Hepatocyte (in vitro differentiated cells): ENCODE results near the gene SLC20A1. TPM values are rescaled to one million over a fixed set of nuclear protein-coding genes. Genes with fewer than 3 reads are reported as not detected.
A peak's percentile ranks its signal among the peaks of the same experiment; 100 is the strongest.

Experiments
- DNase-seq: peaks from one replicate; pipeline ENCODE4 v3.0.0-alpha.2; 2016; ENCODE audit warnings: low spot score
- H2AFZ ChIP-seq: fragments of 200-600 bp; sonication (generic); 2 replicates; pipeline ENCODE4 v1.6.0; 2016; ENCODE audit warnings: antibody characterized with exemption, mild to moderate bottlenecking
- H3K27ac ChIP-seq: fragments of 200-600 bp; sonication (generic); 2 replicates; pipeline ENCODE4 v1.5.1; 2016; ENCODE audit warnings: mild to moderate bottlenecking
- H3K27me3 ChIP-seq: fragments of 200-600 bp; sonication (generic); 2 replicates; pipeline ENCODE4 v1.6.1; 2016
- H3K36me3 ChIP-seq: fragments of 200-600 bp; sonication (generic); replicated peaks from 2 replicates; pipeline ENCODE4 v1.5.1; 2016; ENCODE audit warnings: low read depth; ENCODE audit not compliant: insufficient read depth
- H3K4me1 ChIP-seq: fragments of 200-600 bp; sonication (generic); 2 replicates; pipeline ENCODE4 v1.5.1; 2016; ENCODE audit warnings: mild to moderate bottlenecking, moderate library complexity; ENCODE audit not compliant: insufficient read depth
- H3K4me2 ChIP-seq: fragments of 200-600 bp; sonication (generic); 2 replicates; pipeline ENCODE4 v1.6.0; 2016
- H3K4me3 ChIP-seq: fragments of 200-600 bp; sonication (generic); 2 replicates; pipeline ENCODE4 v1.5.1; 2016; ENCODE audit warnings: mild to moderate bottlenecking
- H3K79me2 ChIP-seq: fragments of 200-600 bp; sonication (generic); 2 replicates; pipeline ENCODE4 v1.6.0; 2017; ENCODE audit warnings: mild to moderate bottlenecking
- H3K9me2 ChIP-seq: fragments of 200-600 bp; sonication (generic); replicated peaks from 2 replicates; pipeline ENCODE4 v1.6.0; 2017; ENCODE audit warnings: mild to moderate bottlenecking; ENCODE audit not compliant: insufficient read depth
- H3K9me3 ChIP-seq: fragments of 200-600 bp; sonication (generic); 2 replicates; pipeline ENCODE4 v1.5.1; 2016; ENCODE audit warnings: low read depth, mild to moderate bottlenecking
- H4K20me1 ChIP-seq: fragments of 200-600 bp; sonication (generic); 2 replicates; pipeline ENCODE4 v1.6.0; 2016; ENCODE audit warnings: mild to moderate bottlenecking; ENCODE audit not compliant: insufficient read depth, poor library complexity, severe bottlenecking
- CTCF ChIP-seq: fragments of 200-600 bp; sonication (generic); IDR thresholded peaks from 2 replicates; pipeline ENCODE4 v1.5.1; 2016; ENCODE audit warnings: antibody characterized with exemption, mild to moderate bottlenecking; ENCODE audit not compliant: poor library complexity
- EZH2 ChIP-seq: fragments of 200-600 bp; sonication (generic); IDR thresholded peaks from 2 replicates; pipeline ENCODE4 v1.6.1; 2016; ENCODE audit warnings: antibody characterized with exemption, mild to moderate bottlenecking, borderline replicate concordance
- EZH2phosphoT487 ChIP-seq: fragments of 200-600 bp; sonication (generic); IDR thresholded peaks from one replicate; pipeline ENCODE4 v1.6.1; 2018; ENCODE audit warnings: antibody characterized with exemption, mild to moderate bottlenecking, low read depth, moderate library complexity; ENCODE audit not compliant: unreplicated experiment, severe bottlenecking
- WGBS: methylation state at CpG from one replicate; pipeline ENCODE4 v1.1.6; 2016; ENCODE audit warnings: low lambda C conversion rate; ENCODE audit errors: missing lambda C conversion rate; 5-methylcytosine and 5-hydroxymethylcytosine counted together
- polyA plus RNA-seq: library from polyadenylated mRNA; unstranded; fragments of >200 nt; fragmentation: Nextera tagmentation; extraction: Ambion mirVana; gene quantifications from 2 replicates; pipeline ENCODE4 v1.2.1, GENCODE V29; 2016
- total RNA-seq: library from RNA; depleted of rRNA; stranded (reverse); fragments of >200 nt; gene quantifications from 2 replicates; pipeline ENCODE4 v1.2.3, GENCODE V29; 2014

SLC20A1 gene
- total and polyA plus RNA-seq, 2 experiments from 2014 or later, result 63.6 to 135 TPM

- H3K9me3 ChIP-seq, result no peaks in the 10 kb centered on the region
- 86% methylated on average over 4 of the region's 4 CpGs for WGBS
- no peaks in the 10 kb centered on the region for H3K27me3 ChIP-seq
- DNase-seq, result no peak
- no peak for TF ChIP-seq CTCF
- no peak for TF ChIP-seq EZH2
- TF ChIP-seq EZH2phosphoT487, result no peak
- no peak overlapping the region for H2AFZ ChIP-seq
- no peaks in the 10 kb centered on the region for H3K79me2 ChIP-seq
- no peaks in the 10 kb centered on the region for H3K36me3 ChIP-seq
- H3K4me1 ChIP-seq, result no peaks in the 10 kb centered on the region
- no peaks in the 10 kb centered on the region for H4K20me1 ChIP-seq
- no peaks in the 10 kb centered on the region for H3K9me2 ChIP-seq
- no peak overlapping the region for H3K4me2 ChIP-seq
- no peak overlapping the region for H3K4me3 ChIP-seq
- peak overlapping the region; percentile 9 for H3K27ac ChIP-seq
These were observed 23.9 kb downstream of the SLC20A1 start for GRCh38 chr2:112669667-112670066.

- 86% methylated on average over 5 of the region's 5 CpGs for WGBS
- H3K27ac ChIP-seq, result no peak overlapping the region
- no peak overlapping the region for H3K4me2 ChIP-seq
- H4K20me1 ChIP-seq, result no peaks in the 10 kb centered on the region
- H3K36me3 ChIP-seq, result no peaks in the 10 kb centered on the region
- TF ChIP-seq CTCF (no peak), EZH2 (no peak), EZH2phosphoT487 (no peak)
- H3K9me2 ChIP-seq, result no peaks in the 10 kb centered on the region
- no peaks in the 10 kb centered on the region for H3K79me2 ChIP-seq
- DNase-seq, result no peak
- no peaks in the 10 kb centered on the region for H3K9me3 ChIP-seq
- no peak overlapping the region for H2AFZ ChIP-seq
- no peaks in the 10 kb centered on the region for H3K4me1 ChIP-seq
- no peaks in the 10 kb centered on the region for H3K27me3 ChIP-seq
- H3K4me3 ChIP-seq, result no peak overlapping the region
These were observed 24.7 kb downstream of the SLC20A1 start for GRCh38 chr2:112670252-112671022.

GRCh38 chr2:112671801-112672200, 26.1 kb downstream of the SLC20A1 start:
- DNase-seq, result no peak
- Histone ChIP-seq H3K27ac (no peak overlapping the region), H3K4me2 (no peak overlapping the region), H3K9me2 (no peaks in the 10 kb centered on the region), H3K79me2 (no peaks in the 10 kb centered on the region), H2AFZ (no peak overlapping the region), H4K20me1 (no peaks in the 10 kb centered on the region), H3K9me3 (no peaks in the 10 kb centered on the region), H3K36me3 (no peaks in the 10 kb centered on the region), H3K4me3 (no peak overlapping the region), H3K4me1 (no peaks in the 10 kb centered on the region), H3K27me3 (no peaks in the 10 kb centered on the region)
- 88% methylated on average over 2 of the region's 2 CpGs for WGBS
- TF ChIP-seq EZH2phosphoT487, result no peak
- no peak for TF ChIP-seq CTCF
